Stimulated activated CD4-positive, alpha-beta T cell treated with anti-CD3 and anti-CD28 coated beads, Interleukin-12 subunit alpha, Interleukin-12 subunit beta, amount 100 ng/mL, for 48 hours (primary cell): ENCODE results near the gene TMEM74B.

Source experiments
- DNase-seq, 3 donors: peaks; one replicate each; pipeline ENCODE4 v3.0.0-alpha.2; 2020; ENCODE audit warnings: low read depth in 2 of 3, low spot score in 1 of 3

Gene TMEM74B

DNA sequence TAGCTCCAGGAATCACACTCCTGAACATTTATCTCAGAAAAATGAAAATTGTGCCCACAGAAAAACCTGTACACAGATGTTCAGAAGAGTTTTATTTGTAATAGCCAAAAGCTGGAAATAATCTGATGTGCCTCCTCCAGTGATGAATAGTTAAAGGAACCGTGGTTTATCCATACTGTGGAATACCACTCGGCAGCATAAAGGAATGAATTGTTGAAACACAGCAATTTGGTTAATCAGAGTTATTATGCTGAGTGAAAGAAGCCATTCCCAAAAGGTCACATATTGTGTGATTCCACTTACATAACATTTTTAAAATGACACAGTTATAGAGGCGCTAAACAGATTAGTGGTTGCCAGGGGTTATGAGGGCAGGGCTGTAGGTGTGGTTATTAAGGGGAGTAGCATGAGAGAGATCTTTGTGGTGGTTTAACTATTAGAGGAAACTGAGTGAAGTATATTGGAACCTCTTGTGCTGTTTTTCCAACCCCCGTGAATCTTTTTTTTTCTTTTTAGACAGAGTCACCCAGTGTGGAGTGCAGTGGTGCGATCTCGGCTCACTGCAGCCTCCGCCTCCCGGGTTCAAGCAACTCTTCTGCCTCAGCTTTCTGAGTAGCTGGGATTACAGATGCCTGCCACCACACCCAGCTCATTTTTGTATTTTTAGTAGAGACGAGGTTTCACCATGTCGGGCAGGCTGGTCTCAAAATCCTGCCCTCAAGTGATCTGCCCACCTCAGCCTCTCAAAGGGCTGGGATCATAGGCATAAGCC is 40.2 kb downstream of the TMEM74B start:
- no peak for DNase-seq

DNA sequence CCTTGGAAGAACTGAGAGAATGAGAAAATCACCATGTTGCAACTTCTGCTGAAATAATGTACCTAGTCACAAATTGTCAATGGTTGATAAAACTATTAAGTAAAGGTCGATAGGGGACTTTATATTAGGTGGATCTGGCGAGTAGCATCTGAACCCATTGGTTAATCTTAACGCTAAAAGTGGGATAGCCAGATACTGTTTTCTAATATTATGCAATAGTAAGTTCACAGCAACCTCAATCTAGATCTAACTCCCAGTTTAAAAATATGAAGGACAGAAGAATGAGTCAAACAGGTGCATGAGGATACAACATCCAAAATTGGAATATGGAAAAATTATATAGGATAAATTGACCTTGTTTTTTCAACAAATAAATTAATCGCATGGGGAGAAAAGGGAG is 47.5 kb downstream of the TMEM74B start:
- no peak for DNase-seq

DNA sequence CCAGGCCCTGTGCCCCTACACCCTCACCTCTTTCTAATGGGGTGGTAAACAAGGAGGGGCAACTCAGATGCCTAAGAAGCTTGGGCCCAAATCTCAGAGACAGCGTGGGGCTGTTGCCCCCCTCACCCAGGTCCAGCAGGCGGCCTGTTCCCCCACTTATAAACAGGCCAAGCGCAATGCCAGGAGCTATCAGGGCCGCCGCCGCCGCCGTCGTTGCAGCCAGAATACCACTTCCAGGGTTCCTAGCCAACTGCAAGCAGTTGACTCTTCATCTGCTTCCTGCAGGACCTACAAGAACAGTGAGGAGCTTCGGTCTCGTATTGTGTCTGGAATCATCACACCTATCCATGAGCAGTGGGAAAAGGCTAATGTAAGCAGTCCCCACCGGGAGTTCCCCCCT is 49.9 kb downstream of the TMEM74B start:
- DNase-seq: no peak

DNA sequence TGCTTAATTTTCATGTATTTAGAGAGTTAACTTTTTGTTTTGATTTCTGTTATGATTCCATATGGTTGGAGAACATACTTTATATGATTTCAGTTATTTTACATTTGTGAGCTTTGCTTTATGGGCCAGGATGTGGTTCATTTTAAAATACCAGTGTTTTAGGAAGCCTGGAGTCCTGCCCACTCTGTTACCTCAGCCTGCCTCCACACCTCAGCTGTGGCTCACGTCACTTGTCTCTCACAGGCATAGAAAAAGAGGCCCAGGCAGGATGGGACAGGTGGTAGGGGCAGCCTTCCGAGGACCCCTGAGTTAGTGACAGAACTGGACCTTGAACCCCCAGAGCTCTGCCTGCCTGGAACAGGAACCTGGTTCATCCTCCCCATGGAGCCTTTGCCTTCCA is 50.4 kb downstream of the TMEM74B start:
- DNase-seq: no peak

DNA sequence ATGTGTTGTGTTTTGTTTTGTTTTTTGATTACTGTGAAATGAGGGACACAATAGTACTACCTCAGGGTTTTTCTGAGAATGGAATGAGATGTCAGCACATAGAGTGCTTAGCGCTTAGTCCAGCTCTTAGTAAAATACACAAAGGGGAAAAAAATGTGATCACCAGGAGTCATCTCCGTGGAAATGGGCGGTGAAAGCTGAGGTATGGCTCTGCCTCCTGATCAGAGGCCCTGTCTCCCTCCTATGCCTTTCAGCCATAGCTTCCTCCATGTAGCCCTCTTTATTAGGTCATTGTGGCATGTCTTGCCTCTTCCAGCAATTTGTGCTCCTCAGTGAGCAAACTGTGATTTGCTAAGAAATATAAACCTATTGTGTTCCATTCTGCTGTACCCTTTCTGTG is 53.4 kb downstream of the TMEM74B start:
- no peak for DNase-seq

DNA sequence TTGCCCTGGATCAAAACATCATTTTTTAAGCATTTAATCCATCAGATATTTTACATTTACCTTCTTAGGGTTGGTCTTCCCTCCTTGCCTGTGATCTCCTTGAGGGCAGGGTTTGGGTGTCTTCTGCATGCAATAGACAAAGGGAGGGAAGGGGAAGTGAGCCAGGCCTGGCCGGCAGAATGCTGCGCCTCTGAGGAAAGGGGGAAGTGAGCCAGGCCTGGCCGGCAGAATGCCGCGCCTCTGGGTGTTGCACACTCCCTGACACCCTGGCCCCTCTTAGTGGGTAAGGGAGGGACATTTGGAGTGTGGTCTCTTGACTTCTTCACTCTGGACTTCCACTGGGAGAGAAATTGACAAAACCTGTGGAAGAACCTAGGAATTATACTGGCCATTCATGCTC is 53.9 kb downstream of the TMEM74B start:
- DNase-seq: no peak
